Naive B cell (primary cell): ENCODE measurements around the gene BLZF1. TPM values are rescaled to one million over a fixed set of nuclear protein-coding genes. Genes with fewer than 3 reads are reported as not detected.

Experiments used
- ATAC-seq, 2 donors: fragments of 150-1000 bp; cut with Tn5 transposase; 2 replicates each; pipeline ENCODE4 v1.10.0; 2021; ENCODE audit warnings: low read depth in 2 of 2, mild to moderate bottlenecking in 2 of 2, moderate library complexity in 2 of 2
- DNase-seq: peaks from one replicate; pipeline ENCODE4 v3.0.0; 2022
- H3K27ac Mint-ChIP-seq, 6 donors: one replicate each; pipeline ENCODE4 v1.8.0; 2020 to 2022; ENCODE audit warnings: mild to moderate bottlenecking in 6 of 6, mixed read lengths in 6 of 6, moderate library complexity in 5 of 6, inconsistent platforms in 2 of 6
- H3K27me3 Mint-ChIP-seq, 3 donors: one replicate each; pipeline ENCODE4 v1.8.0; 2021 to 2022; ENCODE audit warnings: mixed read lengths in 3 of 3, mild to moderate bottlenecking in 1 of 3
- H3K36me3 Mint-ChIP-seq, 2 donors: one replicate each; pipeline ENCODE4 v1.8.0; 2020 to 2022; ENCODE audit warnings: mixed read lengths in 2 of 2, inconsistent platforms in 1 of 2, mild to moderate bottlenecking in 1 of 2
- H3K4me1 Mint-ChIP-seq, 3 donors: one replicate each; pipeline ENCODE4 v1.8.0; 2020 to 2022; ENCODE audit warnings: mixed read lengths in 3 of 3, inconsistent platforms in 1 of 3, mild to moderate bottlenecking in 1 of 3, moderate library complexity in 1 of 3
- H3K4me3 Mint-ChIP-seq, 8 donors: one replicate each; pipeline ENCODE4 v1.8.0; 2020 to 2022; ENCODE audit warnings: mild to moderate bottlenecking in 8 of 8, mixed read lengths in 8 of 8, moderate library complexity in 8 of 8, inconsistent platforms in 2 of 8
- H3K9me3 Mint-ChIP-seq, 7 donors: one replicate each; pipeline ENCODE4 v1.8.0; 2020 to 2022; ENCODE audit warnings: mixed read lengths in 7 of 7, mild to moderate bottlenecking in 5 of 7, inconsistent platforms in 2 of 7, moderate library complexity in 1 of 7
- polyA plus RNA-seq, 6 donors: library from polyadenylated mRNA; unstranded; fragments of 300-500 nt; fragmentation: Illumina TruSeq; gene quantifications; one replicate each; pipeline ENCODE4 v1.2.3, GENCODE V29; 2021; ENCODE audit warnings: low read depth in 6 of 6

BLZF1 gene
- polyA plus RNA-seq, 6 donors from 2014 or later: 10.3 to 12.6 (median 11.0) TPM

- peak within 1 kb of the TSS; percentile 48 to 91 (median 89) for H3K4me3 Mint-ChIP-seq
- peaks cover 0 to 13% (median 4%) of the 10 kb centered on the region in 7 donors for H3K9me3 Mint-ChIP-seq
- H3K27me3 Mint-ChIP-seq: peaks cover 38 to 76% (median 69%) of the 10 kb centered on the region in 3 donors
- peaks cover 7 to 11% of the 10 kb centered on the region in 2 donors for H3K36me3 Mint-ChIP-seq
- H3K27ac Mint-ChIP-seq: peak within 1 kb of the TSS in 5 of 6 donors; percentile 13 to 99 (median 74)
- peaks cover 7 to 8% (median 7%) of the 10 kb centered on the region in 3 donors for H3K4me1 Mint-ChIP-seq
- ATAC-seq (peak; percentile 97 to 98), DNase-seq (peak; percentile 31)
Measured at GRCh38 chr1:169427081-169427641, 59.2 kb downstream of the BLZF1 start, which contains the start of gene CCDC181. TSS of gene CCDC181 (minus strand) at chr1:169427474. CDS start at chr1:169424927, 2,547 bp downstream.

Other genes with a start within 250 kb of the BLZF1 start
- gene NME7, start 398 bp upstream of the BLZF1 start, polyA plus RNA-seq: 10 to 100 TPM in 4 of 6 donors, 1 to 10 TPM in 2; 2.6 to 19.2 (median 11.0) TPM
- not detected for gene CCDC181, start 59.3 kb downstream of the BLZF1 start, polyA plus RNA-seq
- gene SLC19A2, start 117.7 kb downstream of the BLZF1 start, polyA plus RNA-seq: 1 to 10 TPM in 2 of 6 donors, under 1 TPM in 4; 0.36 to 1.4 (median 0.79) TPM
- gene F5, start 218.3 kb downstream of the BLZF1 start, polyA plus RNA-seq: under 1 TPM in 1 of 6 donors, not detected in 5; 0.06 TPM